ENCODE measurements around the gene CNIH2. TPM values are rescaled to one million over a fixed set of nuclear protein-coding genes. Genes with fewer than 3 reads are reported as not detected.

Gene CNIH2
- total and polyA plus RNA-seq, 2 donors (not counting 1 experiment from before 2014, with no cell fraction given), result 0.92 to 2.0 TPM

DNA sequence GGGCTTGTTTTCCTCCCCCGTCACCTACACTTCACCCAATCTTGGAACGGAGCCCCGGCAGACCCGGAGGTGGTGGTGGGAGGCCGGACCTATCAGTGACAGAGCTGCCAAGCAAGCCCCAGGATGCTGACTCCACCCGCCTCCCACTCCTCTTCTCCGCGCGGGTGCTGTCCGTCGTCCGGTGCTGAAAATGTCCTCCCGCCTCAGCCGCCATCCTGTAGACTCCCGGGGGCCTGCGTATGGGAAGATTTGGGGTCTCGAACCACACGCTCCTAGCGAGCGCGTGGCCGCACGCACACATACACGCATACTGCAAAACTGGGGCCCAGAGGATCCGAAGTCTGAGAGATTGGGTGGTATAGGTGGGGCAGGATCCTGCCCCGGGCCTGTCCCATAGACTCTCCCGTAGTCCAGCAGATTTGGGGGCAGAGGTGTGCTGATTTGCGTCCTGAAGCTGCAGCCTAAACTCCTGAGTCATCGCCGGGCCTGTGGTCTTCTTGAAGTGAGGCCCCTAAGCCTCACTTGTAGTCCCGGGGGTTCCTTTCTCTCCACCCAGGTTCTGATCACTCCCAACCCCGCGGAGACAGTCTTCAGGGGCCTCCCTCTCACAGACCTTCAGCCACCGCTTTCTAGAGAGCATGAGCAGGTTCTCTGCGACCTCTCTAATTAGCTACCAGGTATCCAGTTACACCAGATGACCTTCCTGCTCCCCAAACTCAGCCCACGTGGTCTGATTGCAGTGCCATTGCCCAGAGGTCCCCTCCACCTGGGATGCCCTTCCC, 11.8 kb downstream of the CNIH2 start:
- Histone ChIP-seq H3K4me3 (ENCODE audit: control extremely low read depth in 1 of 5, extremely low read depth in 1 of 5, insufficient read depth in 1 of 5, low read depth in 2 of 5, low read length in 4 of 5) (peak overlapping the region; percentile 53 to 86 (median 75)), H4K20me1 (ENCODE audit: control insufficient read depth, insufficient read depth, low read length, poor library complexity, severe bottlenecking) (peaks cover 26% of the 10 kb centered on the region), H2AFZ (ENCODE audit: insufficient read depth, low read depth, low read length, poor library complexity, severe bottlenecking) (peak overlapping the region; percentile 83), H3K79me2 (ENCODE audit: control insufficient read depth, insufficient read depth, low read length) (peaks cover 35% of the 10 kb centered on the region), H3K4me1 (ENCODE audit: control insufficient read depth in 2 of 2, insufficient read depth in 2 of 2, low read length in 2 of 2) (peaks cover 34 to 42% of the 10 kb centered on the region in 2 donors), H3K27ac (ENCODE audit: low read length in 2 of 2) (peak overlapping the region; percentile 53 to 88), H3K4me2 (replicated peaks; ENCODE audit: low read depth, low read length, poor library complexity, severe bottlenecking) (peak overlapping the region; percentile 94), H3K27me3 (replicated peaks in 1 of 4; ENCODE audit: control extremely low read depth in 1 of 4, control insufficient read depth in 3 of 4, insufficient read depth in 4 of 4, low read length in 3 of 4) (peaks cover 2 to 33% (median 15%) of the 10 kb centered on the region in 4 experiments), H3K9ac (ENCODE audit: low read length) (peak overlapping the region; percentile 95), H3K9me3 (ENCODE audit: control extremely low read depth in 1 of 3, control insufficient read depth in 2 of 3, insufficient read depth in 1 of 3, low read length in 2 of 3) (peaks cover 0 to 4% (median 0%) of the 10 kb centered on the region in 3 donors), H3K36me3 (replicated peaks in 1 of 2; ENCODE audit: control extremely low read depth in 1 of 2, control insufficient read depth in 1 of 2, extremely low read depth in 1 of 2, insufficient read depth in 2 of 2, low read length in 1 of 2) (peaks cover 0 to 11% of the 10 kb centered on the region in 2 experiments)
- peaks cover 37% of the 10 kb centered on the region for H3K4me1 Mint-ChIP-seq
- no peaks in the 10 kb centered on the region for H3K9me3 Mint-ChIP-seq (ENCODE audit: insufficient read depth)
- no peak for DNase-seq
- peak overlapping the region; percentile 94 for H3K27ac Mint-ChIP-seq
- no peak for TF ChIP-seq EZH2 (IDR thresholded peaks at IDR 0.05; ENCODE audit: borderline replicate concordance, insufficient read depth, low read depth, low read length, poor library complexity, severe bottlenecking)
- TF ChIP-seq, protein P1, sequence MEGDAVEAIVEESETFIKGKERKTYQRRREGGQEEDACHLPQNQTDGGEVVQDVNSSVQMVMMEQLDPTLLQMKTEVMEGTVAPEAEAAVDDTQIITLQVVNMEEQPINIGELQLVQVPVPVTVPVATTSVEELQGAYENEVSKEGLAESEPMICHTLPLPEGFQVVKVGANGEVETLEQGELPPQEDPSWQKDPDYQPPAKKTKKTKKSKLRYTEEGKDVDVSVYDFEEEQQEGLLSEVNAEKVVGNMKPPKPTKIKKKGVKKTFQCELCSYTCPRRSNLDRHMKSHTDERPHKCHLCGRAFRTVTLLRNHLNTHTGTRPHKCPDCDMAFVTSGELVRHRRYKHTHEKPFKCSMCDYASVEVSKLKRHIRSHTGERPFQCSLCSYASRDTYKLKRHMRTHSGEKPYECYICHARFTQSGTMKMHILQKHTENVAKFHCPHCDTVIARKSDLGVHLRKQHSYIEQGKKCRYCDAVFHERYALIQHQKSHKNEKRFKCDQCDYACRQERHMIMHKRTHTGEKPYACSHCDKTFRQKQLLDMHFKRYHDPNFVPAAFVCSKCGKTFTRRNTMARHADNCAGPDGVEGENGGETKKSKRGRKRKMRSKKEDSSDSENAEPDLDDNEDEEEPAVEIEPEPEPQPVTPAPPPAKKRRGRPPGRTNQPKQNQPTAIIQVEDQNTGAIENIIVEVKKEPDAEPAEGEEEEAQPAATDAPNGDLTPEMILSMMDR (IDR thresholded peaks at IDR 0.05), result no peak
- POLR2A ChIA-PET, result interaction anchor here (1.0 to 1.8 kb wide), 3 partner anchors 22 to 132 kb away, joined by 3 to 13 read pairs (median 7); partner anchors contain the start of gene RAB1B
- H3K4me3 Mint-ChIP-seq, result peak overlapping the region; percentile 95
- intact Hi-C loops (cut with micrococcal nuclease), result loop anchor here (1.0 to 5.0 kb wide), 4 partner anchors 21 to 177 kb away; partner anchors contain the start of genes PELI3, RAB1B and SLC29A2
- peak; percentile 36 for ATAC-seq (ENCODE audit: low read depth)
- CTCF ChIA-PET, result interaction anchor here (0.8 to 2.3 kb wide), 7 partner anchors 9 to 238 kb away, joined by 3 to 13 read pairs (median 4); partner anchors contain the start of genes RAB1B and SF3B2
- WGBS (ENCODE audit: insufficient coverage), result 13% methylated on average over 31 of the region's 36 CpGs
- H3K27me3 Mint-ChIP-seq, result peaks cover 14% of the 10 kb centered on the region

DNA sequence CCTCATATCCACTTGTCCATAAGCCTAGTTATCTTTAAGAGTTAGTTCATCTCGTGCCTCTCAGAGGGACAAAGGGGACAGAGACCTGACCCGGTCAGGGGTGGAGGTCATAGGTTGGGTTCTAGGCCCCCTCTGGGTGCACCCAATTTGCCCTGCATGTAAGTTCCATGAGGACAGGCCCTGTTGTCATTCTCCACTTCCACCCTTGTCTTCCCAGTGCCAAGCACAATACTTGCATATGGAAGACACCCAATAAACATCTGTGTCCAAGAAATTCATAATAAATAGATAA, 12.3 kb downstream of the CNIH2 start:
- Histone ChIP-seq H4K20me1 (ENCODE audit: control insufficient read depth, insufficient read depth, low read length, poor library complexity, severe bottlenecking) (peaks cover 23% of the 10 kb centered on the region), H3K9ac (ENCODE audit: low read length) (no peak overlapping the region), H3K4me3 (ENCODE audit: control extremely low read depth in 1 of 5, extremely low read depth in 1 of 5, insufficient read depth in 1 of 5, low read depth in 2 of 5, low read length in 4 of 5) (no peak overlapping the region), H3K27ac (ENCODE audit: low read length in 2 of 2) (no peak overlapping the region), H3K4me1 (ENCODE audit: control insufficient read depth in 2 of 2, insufficient read depth in 2 of 2, low read length in 2 of 2) (peaks cover 34 to 42% of the 10 kb centered on the region in 2 donors), H3K36me3 (replicated peaks in 1 of 2; ENCODE audit: control extremely low read depth in 1 of 2, control insufficient read depth in 1 of 2, extremely low read depth in 1 of 2, insufficient read depth in 2 of 2, low read length in 1 of 2) (peaks cover 0 to 6% of the 10 kb centered on the region in 2 experiments), H3K27me3 (replicated peaks in 1 of 4; ENCODE audit: control extremely low read depth in 1 of 4, control insufficient read depth in 3 of 4, insufficient read depth in 4 of 4, low read length in 3 of 4) (peaks cover 2 to 33% (median 15%) of the 10 kb centered on the region in 4 experiments), H3K4me2 (replicated peaks; ENCODE audit: low read depth, low read length, poor library complexity, severe bottlenecking) (peak overlapping the region; percentile 94), H2AFZ (ENCODE audit: insufficient read depth, low read depth, low read length, poor library complexity, severe bottlenecking) (no peak overlapping the region), H3K79me2 (ENCODE audit: control insufficient read depth, insufficient read depth, low read length) (peaks cover 32% of the 10 kb centered on the region), H3K9me3 (ENCODE audit: control extremely low read depth in 1 of 3, control insufficient read depth in 2 of 3, insufficient read depth in 1 of 3, low read length in 2 of 3) (peaks cover 0 to 4% (median 0%) of the 10 kb centered on the region in 3 donors)
- H3K4me1 Mint-ChIP-seq, result peaks cover 37% of the 10 kb centered on the region
- peaks cover 14% of the 10 kb centered on the region for H3K27me3 Mint-ChIP-seq
- CTCF ChIA-PET, result no interaction called here
- WGBS (ENCODE audit: insufficient coverage), result no CpG with 5 or more reads among the region's 2 CpGs
- DNase-seq (no peak), ATAC-seq (ENCODE audit: low read depth) (no peak)
- POLR2A ChIA-PET, result no interaction called here
- intact Hi-C loops (cut with micrococcal nuclease), result no loop called here
- H3K27ac Mint-ChIP-seq, result peak overlapping the region; percentile 94
- H3K4me3 Mint-ChIP-seq, result peak overlapping the region; percentile 95
- H3K9me3 Mint-ChIP-seq (ENCODE audit: insufficient read depth), result no peaks in the 10 kb centered on the region
- TF ChIP-seq EZH2 (IDR thresholded peaks at IDR 0.05; ENCODE audit: borderline replicate concordance, insufficient read depth, low read depth, low read length, poor library complexity, severe bottlenecking), result no peak
- TF ChIP-seq, protein P1 (IDR thresholded peaks at IDR 0.05), result no peak
